NCI-H1694 treated with DMSO at 0.1 percent for 48 hours (cell line): ENCODE data around the gene SPACA7.
"Not testable (repeated sequence)": the region's sequence is repeated elsewhere in the genome, so short reads cannot be mapped to it uniquely, and the experiment has no call there.

ENCODE experiments used
- DNase-seq: peaks from one replicate; lab custom pipeline; 2025; lab: John Stamatoyannopoulos, UW

SPACA7 gene

GRCh38 chr13:112350300-112350699, 25.9 kb upstream of the SPACA7 start:
- no peak for DNase-seq

- no peak for DNase-seq
Observed at GRCh38 chr13:112351825-112352224, 24.3 kb upstream of the SPACA7 start.

GRCh38 chr13:112353856-112354255, 22.3 kb upstream of the SPACA7 start:
- no peak for DNase-seq

GRCh38 chr13:112354330-112355273, 21.6 kb upstream of the SPACA7 start:
- DNase-seq: no peak

- DNase-seq: no peak
Observed at GRCh38 chr13:112355274-112355838, 20.8 kb upstream of the SPACA7 start.

- no peak for DNase-seq
Observed at GRCh38 chr13:112356190-112356589, 20.0 kb upstream of the SPACA7 start.

- DNase-seq: no peak
Observed at GRCh38 chr13:112358156-112358555, 18.0 kb upstream of the SPACA7 start.

- no peak for DNase-seq
Observed at GRCh38 chr13:112362021-112362420, 14.1 kb upstream of the SPACA7 start.

GRCh38 chr13:112363867-112364528, 12.2 kb upstream of the SPACA7 start:
- no peak for DNase-seq

GRCh38 chr13:112366907-112367646, 9.1 kb upstream of the SPACA7 start:
- DNase-seq: no peak

GRCh38 chr13:112368883-112369282, 7.3 kb upstream of the SPACA7 start:
- DNase-seq: no peak

GRCh38 chr13:112370311-112370710, 5.8 kb upstream of the SPACA7 start:
- no peak for DNase-seq

- no peak for DNase-seq
Observed at GRCh38 chr13:112374271-112374670, 1.9 kb upstream of the SPACA7 start.

- DNase-seq: no peak
Observed at GRCh38 chr13:112391746-112392145, 15.6 kb downstream of the SPACA7 start.

- no peak for DNase-seq
Observed at GRCh38 chr13:112392719-112393118, 16.6 kb downstream of the SPACA7 start.

- not testable (repeated sequence) for DNase-seq
Observed at GRCh38 chr13:112395022-112395421, 18.9 kb downstream of the SPACA7 start.

- not testable (repeated sequence) for DNase-seq
Observed at GRCh38 chr13:112395941-112396340, 19.8 kb downstream of the SPACA7 start.

- no peak for DNase-seq
Observed at GRCh38 chr13:112397108-112397507, 21.0 kb downstream of the SPACA7 start.

GRCh38 chr13:112398347-112398746, 22.2 kb downstream of the SPACA7 start:
- DNase-seq: not testable (repeated sequence)

GRCh38 chr13:112409828-112410227, 33.7 kb downstream of the SPACA7 start:
- DNase-seq: not testable (repeated sequence)

- no peak for DNase-seq
Observed at GRCh38 chr13:112416647-112417046, 40.5 kb downstream of the SPACA7 start.

- DNase-seq: no peak
Observed at GRCh38 chr13:112417079-112417478, 40.9 kb downstream of the SPACA7 start.
